ENCODE data around the gene ETV4. TPM values are rescaled to one million over a fixed set of nuclear protein-coding genes. Genes with fewer than 3 reads are reported as not detected.

ETV4 gene
- total RNA-seq, 2 experiments from 2014 or later = not detected

GRCh38 chr17:43526886-43527648 lies 19.1 kb downstream of the ETV4 start:
- no peak overlapping the region for H2AFZ ChIP-seq (ENCODE audit: low read length)
- no TSS peak for BruUV-seq (replicated peaks)
- H3K4me3 ChIP-seq (ENCODE audit: low read depth, low read length, poor library complexity, severe bottlenecking) = no peak overlapping the region
- no peaks in the 10 kb centered on the region for H3K9me3 ChIP-seq (ENCODE audit: low read length)
- no peak overlapping the region for H3K4me2 ChIP-seq (ENCODE audit: low read length)
- TF ChIP-seq EZH2phosphoT487 (IDR thresholded peaks at IDR 0.05; ENCODE audit: borderline replicate concordance, low read depth, low read length) = no peak
- TF ChIP-seq, protein P1, sequence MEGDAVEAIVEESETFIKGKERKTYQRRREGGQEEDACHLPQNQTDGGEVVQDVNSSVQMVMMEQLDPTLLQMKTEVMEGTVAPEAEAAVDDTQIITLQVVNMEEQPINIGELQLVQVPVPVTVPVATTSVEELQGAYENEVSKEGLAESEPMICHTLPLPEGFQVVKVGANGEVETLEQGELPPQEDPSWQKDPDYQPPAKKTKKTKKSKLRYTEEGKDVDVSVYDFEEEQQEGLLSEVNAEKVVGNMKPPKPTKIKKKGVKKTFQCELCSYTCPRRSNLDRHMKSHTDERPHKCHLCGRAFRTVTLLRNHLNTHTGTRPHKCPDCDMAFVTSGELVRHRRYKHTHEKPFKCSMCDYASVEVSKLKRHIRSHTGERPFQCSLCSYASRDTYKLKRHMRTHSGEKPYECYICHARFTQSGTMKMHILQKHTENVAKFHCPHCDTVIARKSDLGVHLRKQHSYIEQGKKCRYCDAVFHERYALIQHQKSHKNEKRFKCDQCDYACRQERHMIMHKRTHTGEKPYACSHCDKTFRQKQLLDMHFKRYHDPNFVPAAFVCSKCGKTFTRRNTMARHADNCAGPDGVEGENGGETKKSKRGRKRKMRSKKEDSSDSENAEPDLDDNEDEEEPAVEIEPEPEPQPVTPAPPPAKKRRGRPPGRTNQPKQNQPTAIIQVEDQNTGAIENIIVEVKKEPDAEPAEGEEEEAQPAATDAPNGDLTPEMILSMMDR (conservative IDR thresholded peaks at IDR 0.05; ENCODE audit: low read length) = no peak
- ChIA-PET CTCF (ENCODE audit: unreplicated experiment) (no interaction called here), POLR2A (no interaction called here)
- no peaks in the 10 kb centered on the region for H4K20me1 ChIP-seq (ENCODE audit: insufficient read depth, low read length)
- no peaks in the 10 kb centered on the region for H3K4me1 ChIP-seq (ENCODE audit: insufficient read depth, low read length, poor library complexity, severe bottlenecking)
- DNase-seq (ENCODE audit: low spot score) = no peak
- no peak overlapping the region for H3K27ac ChIP-seq (ENCODE audit: low read depth, low read length, poor library complexity, severe bottlenecking)
- H3K79me2 ChIP-seq (ENCODE audit: insufficient read depth, low read depth, low read length) = no peaks in the 10 kb centered on the region
- H3K36me3 ChIP-seq (ENCODE audit: insufficient read depth, low read length) = peaks cover 39% of the 10 kb centered on the region
- intact Hi-C loops (cut with micrococcal nuclease; ENCODE audit: unreplicated experiment) = no loop called here
- H3K9me2 ChIP-seq (ENCODE audit: insufficient read depth, low read length) = no peaks in the 10 kb centered on the region

DNA sequence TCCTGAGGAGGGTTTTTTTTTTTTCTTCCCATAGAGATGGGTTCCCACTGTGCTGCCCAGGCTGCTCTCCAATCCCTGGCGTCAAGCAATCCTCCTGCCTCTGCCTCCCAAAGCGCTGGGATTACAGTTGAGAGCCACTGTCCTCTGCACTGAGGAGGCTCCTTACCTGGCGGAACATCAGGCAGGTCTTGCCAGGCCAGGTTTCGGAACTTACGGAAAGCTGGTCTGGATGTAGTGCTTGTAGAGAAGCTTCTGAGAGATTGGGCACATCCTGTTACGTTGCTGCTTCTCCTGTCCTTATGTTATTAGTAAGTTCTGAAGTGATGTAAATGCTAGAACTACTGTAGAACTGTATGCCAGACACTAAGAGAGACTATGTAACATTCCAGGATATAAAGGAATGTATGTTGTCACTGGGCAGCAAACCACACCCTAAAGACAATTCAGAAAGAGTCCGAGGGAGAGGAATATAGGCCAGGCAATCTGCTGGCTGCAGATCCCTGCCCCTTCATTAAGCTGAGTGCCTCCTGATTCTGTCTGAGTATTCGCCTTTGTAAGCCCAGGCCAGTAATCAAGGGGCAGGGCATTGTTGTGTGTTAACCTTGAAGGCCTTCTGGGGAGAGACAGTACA lies 21.1 kb downstream of the ETV4 start:
- Histone ChIP-seq H2AFZ (ENCODE audit: low read length) (no peak overlapping the region), H3K4me3 (ENCODE audit: low read depth, low read length, poor library complexity, severe bottlenecking) (no peak overlapping the region), H3K27ac (ENCODE audit: low read depth, low read length, poor library complexity, severe bottlenecking) (no peak overlapping the region), H3K4me2 (ENCODE audit: low read length) (no peak overlapping the region), H3K9me3 (ENCODE audit: low read length) (no peaks in the 10 kb centered on the region), H3K9me2 (ENCODE audit: insufficient read depth, low read length) (no peaks in the 10 kb centered on the region), H3K79me2 (ENCODE audit: insufficient read depth, low read depth, low read length) (no peaks in the 10 kb centered on the region), H4K20me1 (ENCODE audit: insufficient read depth, low read length) (no peaks in the 10 kb centered on the region), H3K36me3 (ENCODE audit: insufficient read depth, low read length) (peaks cover 60% of the 10 kb centered on the region), H3K4me1 (ENCODE audit: insufficient read depth, low read length, poor library complexity, severe bottlenecking) (no peaks in the 10 kb centered on the region)
- TF ChIP-seq EZH2phosphoT487 (IDR thresholded peaks at IDR 0.05; ENCODE audit: borderline replicate concordance, low read depth, low read length) = no peak
- TF ChIP-seq, protein P1 (conservative IDR thresholded peaks at IDR 0.05; ENCODE audit: low read length) = no peak
- ChIA-PET CTCF (ENCODE audit: unreplicated experiment) (no interaction called here), POLR2A (interaction anchor here (0.6 kb wide), 1 partner anchor 526 kb away, joined by 3 read pairs; no protein-coding TSS in a partner anchor)
- no TSS peak for BruUV-seq (replicated peaks)
- intact Hi-C loops (cut with micrococcal nuclease; ENCODE audit: unreplicated experiment) = no loop called here
- no peak for DNase-seq (ENCODE audit: low spot score)

GRCh38 chr17:43521389-43521788 lies 24.8 kb downstream of the ETV4 start:
- H3K27ac ChIP-seq (ENCODE audit: low read depth, low read length, poor library complexity, severe bottlenecking) = no peak overlapping the region
- H3K36me3 ChIP-seq (ENCODE audit: insufficient read depth, low read length) = peaks cover 90% of the 10 kb centered on the region
- POLR2A ChIA-PET = no interaction called here
- no peak overlapping the region for H2AFZ ChIP-seq (ENCODE audit: low read length)
- no peak for DNase-seq (ENCODE audit: low spot score)
- no TSS peak for BruUV-seq (replicated peaks)
- intact Hi-C loops (cut with micrococcal nuclease; ENCODE audit: unreplicated experiment) = no loop called here
- no peaks in the 10 kb centered on the region for H3K4me1 ChIP-seq (ENCODE audit: insufficient read depth, low read length, poor library complexity, severe bottlenecking)
- no peak overlapping the region for H3K4me2 ChIP-seq (ENCODE audit: low read length)
- no peaks in the 10 kb centered on the region for H3K9me3 ChIP-seq (ENCODE audit: low read length)
- no peaks in the 10 kb centered on the region for H3K9me2 ChIP-seq (ENCODE audit: insufficient read depth, low read length)
- H3K4me3 ChIP-seq (ENCODE audit: low read depth, low read length, poor library complexity, severe bottlenecking) = no peak overlapping the region
- no peaks in the 10 kb centered on the region for H4K20me1 ChIP-seq (ENCODE audit: insufficient read depth, low read length)
- CTCF ChIA-PET (ENCODE audit: unreplicated experiment) = no interaction called here
- TF ChIP-seq EZH2phosphoT487 (IDR thresholded peaks at IDR 0.05; ENCODE audit: borderline replicate concordance, low read depth, low read length) = no peak
- TF ChIP-seq, protein P1 (conservative IDR thresholded peaks at IDR 0.05; ENCODE audit: low read length) = no peak
- no peaks in the 10 kb centered on the region for H3K79me2 ChIP-seq (ENCODE audit: insufficient read depth, low read depth, low read length)
